Activated CD8-positive, alpha-beta memory T cell treated with anti-CD3 and anti-CD28 coated beads for 24 hours (primary cell): ENCODE results near the gene PIK3R1.

Experiments
- DNase-seq: peaks from one replicate; pipeline ENCODE4 v3.0.0-alpha.2; 2020

PIK3R1 gene

GRCh38 chr5:68274847-68275651, 59.5 kb downstream of the PIK3R1 start:
- no peak for DNase-seq

- no peak for DNase-seq
Observed at GRCh38 chr5:68276740-68277139, 61.2 kb downstream of the PIK3R1 start.

GRCh38 chr5:68277431-68277830, 61.9 kb downstream of the PIK3R1 start:
- no peak for DNase-seq

GRCh38 chr5:68279984-68280383, 64.4 kb downstream of the PIK3R1 start:
- DNase-seq: no peak

GRCh38 chr5:68282001-68282400, 66.4 kb downstream of the PIK3R1 start:
- DNase-seq: no peak

GRCh38 chr5:68283766-68284165, 68.2 kb downstream of the PIK3R1 start:
- no peak for DNase-seq

GRCh38 chr5:68285075-68285840, 69.7 kb downstream of the PIK3R1 start:
- DNase-seq: no peak

GRCh38 chr5:68285851-68286611, 70.5 kb downstream of the PIK3R1 start:
- no peak for DNase-seq

GRCh38 chr5:68286612-68286912, 71.0 kb downstream of the PIK3R1 start:
- DNase-seq: no peak

GRCh38 chr5:68287631-68287975, 72.0 kb downstream of the PIK3R1 start:
- DNase-seq: no peak

GRCh38 chr5:68287976-68288706, 72.6 kb downstream of the PIK3R1 start:
- DNase-seq: peak; percentile 79

- DNase-seq: no peak
Observed at GRCh38 chr5:68288707-68289134, 73.2 kb downstream of the PIK3R1 start.

- DNase-seq: no peak
Observed at GRCh38 chr5:68289498-68289897, 73.9 kb downstream of the PIK3R1 start.

- DNase-seq: no peak
Observed at GRCh38 chr5:68290260-68290674, 74.7 kb downstream of the PIK3R1 start.

- no peak for DNase-seq
Observed at GRCh38 chr5:68290847-68291246, 75.3 kb downstream of the PIK3R1 start.

GRCh38 chr5:68292316-68292715, 76.8 kb downstream of the PIK3R1 start:
- DNase-seq: no peak

GRCh38 chr5:68295772-68296171, 80.2 kb downstream of the PIK3R1 start:
- DNase-seq: no peak

- no peak for DNase-seq
Observed at GRCh38 chr5:68296895-68297294, 81.3 kb downstream of the PIK3R1 start.

- DNase-seq: no peak
Observed at GRCh38 chr5:68297656-68298055, 82.1 kb downstream of the PIK3R1 start.

GRCh38 chr5:68298479-68298878, 82.9 kb downstream of the PIK3R1 start:
- DNase-seq: no peak

GRCh38 chr5:68299105-68299504, 83.5 kb downstream of the PIK3R1 start:
- DNase-seq: no peak

GRCh38 chr5:68299575-68299974, 84.0 kb downstream of the PIK3R1 start:
- no peak for DNase-seq
